Endothelial cell of umbilical vein (primary cell): Measurements from ENCODE around the gene GOLT1A. TPM values are rescaled to one million over a fixed set of nuclear protein-coding genes. Genes with fewer than 3 reads are reported as not detected.

Experiments
- BruUV-seq: library from RNA; stranded (reverse); fragments of 400-500 nt; replicated peaks from 2 replicates; lab custom pipeline; 2021; lab: Mats Ljungman, UMichigan
- CTCF ChIA-PET: fragments of 300-600, 350-600 bp; sonication (Branson Sonifier 250); formaldehyde crosslinking; loops from one replicate; lab custom pipeline; 2021; ENCODE audit warnings: antibody characterized with exemption, inconsistent platforms; lab: Charles Lee
- POLR2A ChIA-PET: fragments of 300-600, 350-600 bp; sonication (Branson Sonifier 250); formaldehyde crosslinking; loops from one replicate; lab custom pipeline; 2021; ENCODE audit warnings: antibody characterized with exemption, inconsistent platforms; lab: Charles Lee
- DNase-seq: peaks from one replicate; pipeline ENCODE4 v3.0.0-alpha.2; 2011; ENCODE audit warnings: low read depth, low spot score
- FAIRE-seq: peaks from 2 replicates; lab custom pipeline; 2011; peaks lifted over from hg19 to GRCh38; lab: Jason Lieb, UNC
- H2AFZ ChIP-seq: 2 replicates; pipeline ENCODE4 v1.6.0; 2012; ENCODE audit warnings: low read depth, low read length, control low read depth, inconsistent platforms
- H3K27ac ChIP-seq: 2 replicates; pipeline ENCODE4 v1.5.1; 2011; ENCODE audit warnings: low read depth, mild to moderate bottlenecking, control low read depth, low read length, moderate library complexity; ENCODE audit not compliant: insufficient read depth
- H3K27me3 ChIP-seq, 2 experiments: 2 replicates each; pipeline versions ENCODE4 v1.6.0 to v1.6.1; 2011; ENCODE audit warnings: low read length in 2 of 2, mixed read lengths in 1 of 2; ENCODE audit not compliant: control insufficient read depth in 2 of 2, insufficient read depth in 2 of 2
- H3K36me3 ChIP-seq, 2 experiments: 2 replicates in 1 of 2; 3 replicates in 1 of 2; pipeline ENCODE4 v1.5.1; 2011; ENCODE audit warnings: low read length in 2 of 2, mild to moderate bottlenecking in 1 of 2, moderate library complexity in 1 of 2; ENCODE audit not compliant: control insufficient read depth in 2 of 2, insufficient read depth in 2 of 2; ENCODE audit errors: extremely low read depth in 1 of 2
- H3K4me1 ChIP-seq: 3 replicates; pipeline ENCODE4 v1.5.1; 2011; ENCODE audit warnings: mild to moderate bottlenecking, low read length; ENCODE audit not compliant: control insufficient read depth, insufficient read depth; ENCODE audit errors: extremely low read depth
- H3K4me2 ChIP-seq: 2 replicates; pipeline ENCODE4 v1.6.1; 2011; ENCODE audit warnings: low read length, control low read depth, mixed read lengths; ENCODE audit not compliant: insufficient read depth
- H3K4me3 ChIP-seq, 3 experiments: fragments of 200-600 bp in 1 of 3; sonication (generic), shearing (Covaris generic) in 1 of 3; replicated peaks in 1 of 3; 2 replicates each; pipeline ENCODE4 v1.5.1; 2011 to 2016; ENCODE audit warnings: control low read depth in 3 of 3, low read length in 3 of 3, mild to moderate bottlenecking in 2 of 3, inconsistent platforms in 1 of 3, low read depth in 1 of 3, moderate library complexity in 1 of 3; ENCODE audit not compliant: insufficient read depth in 1 of 3
- H3K79me2 ChIP-seq: 2 replicates; pipeline ENCODE4 v1.6.0; 2012; ENCODE audit warnings: low read length, inconsistent platforms; ENCODE audit not compliant: control insufficient read depth, insufficient read depth
- H3K9ac ChIP-seq: replicated peaks from 2 replicates; pipeline ENCODE3; 2011; ENCODE audit warnings: low read length, control low read depth; ENCODE audit not compliant: insufficient read depth; ENCODE audit errors: extremely low read depth
- H3K9me1 ChIP-seq: replicated peaks from 3 replicates; pipeline ENCODE4 v1.6.0; 2011; ENCODE audit warnings: mild to moderate bottlenecking, low read length; ENCODE audit not compliant: control insufficient read depth, insufficient read depth; ENCODE audit errors: extremely low read depth
- H3K9me3 ChIP-seq: replicated peaks from 2 replicates; pipeline ENCODE4 v1.5.1; 2012; ENCODE audit warnings: low read length, inconsistent platforms; ENCODE audit not compliant: control insufficient read depth, insufficient read depth
- H4K20me1 ChIP-seq: replicated peaks from 2 replicates; pipeline ENCODE3; 2011; ENCODE audit warnings: mild to moderate bottlenecking, low read length; ENCODE audit not compliant: control insufficient read depth, insufficient read depth; ENCODE audit errors: extremely low read depth
- CTCF ChIP-seq, 2 donors: IDR thresholded peaks; 1 replicate in 1 of 2; 2 replicates in 1 of 2; pipeline ENCODE4 v1.5.1; 2011; ENCODE audit warnings: low read length in 2 of 2, mild to moderate bottlenecking in 2 of 2, moderate library complexity in 2 of 2, control low read depth in 1 of 2, inconsistent platforms in 1 of 2, low read depth in 1 of 2; ENCODE audit not compliant: insufficient read depth in 1 of 2; ENCODE audit errors: extremely low read depth in 1 of 2
- EZH2 ChIP-seq: IDR thresholded peaks from 2 replicates; pipeline ENCODE4 v1.6.1; 2012; ENCODE audit warnings: borderline replicate concordance, low read depth, mild to moderate bottlenecking, moderate library complexity, low read length, inconsistent platforms; ENCODE audit not compliant: severe bottlenecking
- FOS ChIP-seq: IDR thresholded peaks from 2 replicates; pipeline ENCODE4 v1.6.1; 2011; ENCODE audit warnings: mild to moderate bottlenecking, low read length, moderate library complexity, borderline replicate concordance; ENCODE audit not compliant: insufficient read depth
- GATA2 ChIP-seq: IDR thresholded peaks from 2 replicates; pipeline ENCODE4 v1.7.0; 2011; ENCODE audit warnings: low read depth, mild to moderate bottlenecking, moderate library complexity, mixed read lengths, low read length; ENCODE audit not compliant: insufficient read length, insufficient read depth
- JUN ChIP-seq: IDR thresholded peaks from 2 replicates; pipeline ENCODE4 v1.6.1; 2011; ENCODE audit warnings: borderline replicate concordance, low read depth; ENCODE audit not compliant: insufficient read length, insufficient read depth
- MAX ChIP-seq: IDR thresholded peaks from 2 replicates; pipeline ENCODE4 v1.6.1; 2011; ENCODE audit not compliant: insufficient read depth, insufficient read length
- MYC ChIP-seq: IDR thresholded peaks from one replicate; pipeline ENCODE4 v1.6.1; 2011; ENCODE audit warnings: mild to moderate bottlenecking, low read depth, low read length
- POLR2A ChIP-seq: IDR thresholded peaks from 2 replicates; pipeline ENCODE4 v1.6.1; 2012; ENCODE audit warnings: low read depth, mild to moderate bottlenecking, control low read depth, low read length
- POLR2AphosphoS5 ChIP-seq: IDR thresholded peaks from 2 replicates; pipeline ENCODE4 v1.6.1; 2012; ENCODE audit warnings: low read depth, mild to moderate bottlenecking, control low read depth, low read length, moderate library complexity; ENCODE audit not compliant: insufficient read depth
- dilution Hi-C: fragments of 300-500 bp; cut with MboI; formaldehyde crosslinking; loops from one replicate; pipeline ENCODE4 v1.15.0; 2019; ENCODE audit warnings: low sequenced_read_pairs; ENCODE audit not compliant: extremely low pct_ligation_motif_present
- intact Hi-C: fragments of 100-400 bp; cut with micrococcal nuclease; formaldehyde crosslinking; loops from one replicate; pipeline ENCODE4 v1.10.0; 2022
- polyA plus RNA-seq, 4 experiments: library from polyadenylated mRNA; depleted of rRNA in 3 of 4; stranded (reverse) in 3 of 4; unstranded in 1 of 4; fragments of >200 nt; gene quantifications; 2 replicates each; pipeline versions ENCODE4 v1.2.1 to v1.2.3, GENCODE V29; 2011 to 2012; ENCODE audit warnings: missing spikeins in 1 of 4
- total RNA-seq: library from RNA; stranded (reverse); gene quantifications from 2 replicates; pipeline ENCODE4 v1.2.3, GENCODE V29; 2021

GOLT1A gene
- total and polyA plus RNA-seq, 2 donors (not counting 3 experiments of a cell fraction or from before 2014, with no cell fraction given): not detected

GRCh38 chr1:204217648-204218000 lies 3.8 kb upstream of the GOLT1A start:
- no peak overlapping the region for H2AFZ ChIP-seq
- dilution Hi-C loops (no loop called here), intact Hi-C loops (no loop called here)
- no peaks in the 10 kb centered on the region for H3K27me3 ChIP-seq
- no peak overlapping the region for H3K4me2 ChIP-seq
- no peaks in the 10 kb centered on the region for H4K20me1 ChIP-seq
- H3K9me1 ChIP-seq: no peaks in the 10 kb centered on the region
- H3K79me2 ChIP-seq: no peaks in the 10 kb centered on the region
- H3K27ac ChIP-seq: no peak overlapping the region
- H3K4me3 ChIP-seq: no peak overlapping the region
- ChIA-PET POLR2A (no interaction called here), CTCF (interaction anchor here (1.4 to 6.3 kb wide), 4 partner anchors 11 to 181 kb away, joined by 3 to 176 read pairs (median 23); partner anchors contain the start of gene PLEKHA6)
- H3K9ac ChIP-seq: no peak overlapping the region
- DNase-seq (no peak), FAIRE-seq (no peak)
- BruUV-seq: no TSS peak
- no peak for TF ChIP-seq GATA2
- TF ChIP-seq MYC: no peak
- no peak for TF ChIP-seq POLR2AphosphoS5
- no peak for TF ChIP-seq EZH2
- no peak for TF ChIP-seq FOS
- TF ChIP-seq JUN: no peak
- no peak for TF ChIP-seq POLR2A
- TF ChIP-seq CTCF (IDR thresholded peaks at IDR 0.05; ENCODE audit: extremely low read depth in 1 of 2, insufficient read depth in 1 of 2, low read depth in 1 of 2, low read length in 2 of 2): no peak
- TF ChIP-seq MAX: no peak
- no peaks in the 10 kb centered on the region for H3K4me1 ChIP-seq
- peaks cover 0 to 2% of the 10 kb centered on the region in 2 experiments for H3K36me3 ChIP-seq
- H3K9me3 ChIP-seq: no peaks in the 10 kb centered on the region
